Measurements from ENCODE around the gene ABLIM3.

The ABLIM3 gene

GRCh38 chr5:149133795-149134777 lies 7.2 kb upstream of the ABLIM3 start:
- DNase-seq (ENCODE audit: low read depth in 2 of 2), result no peak

- DNase-seq (ENCODE audit: low read depth in 2 of 2), result no peak
Observed at GRCh38 chr5:149134778-149135500, 6.4 kb upstream of the ABLIM3 start.

- DNase-seq (ENCODE audit: low read depth in 2 of 2), result no peak
Observed at GRCh38 chr5:149135536-149136201, 5.6 kb upstream of the ABLIM3 start.

GRCh38 chr5:149138182-149138923 lies 2.9 kb upstream of the ABLIM3 start:
- DNase-seq (ENCODE audit: low read depth in 2 of 2), result no peak

- no peak for DNase-seq (ENCODE audit: low read depth in 2 of 2)
Observed at GRCh38 chr5:149140197-149141002, 893 bp upstream of the ABLIM3 start.

- DNase-seq (ENCODE audit: low read depth in 2 of 2), result no peak
Observed at GRCh38 chr5:149141957-149142851, 911 bp downstream of the ABLIM3 start.

GRCh38 chr5:149143470-149143869 lies 2.2 kb downstream of the ABLIM3 start:
- DNase-seq (ENCODE audit: low read depth in 2 of 2), result no peak

GRCh38 chr5:149144637-149145036 lies 3.3 kb downstream of the ABLIM3 start:
- no peak for DNase-seq (ENCODE audit: low read depth in 2 of 2)

- no peak for DNase-seq (ENCODE audit: low read depth in 2 of 2)
Observed at GRCh38 chr5:149145138-149145537, 3.8 kb downstream of the ABLIM3 start.

- DNase-seq (ENCODE audit: low read depth in 2 of 2), result no peak
Observed at GRCh38 chr5:149147676-149148075, 6.4 kb downstream of the ABLIM3 start.

GRCh38 chr5:149149942-149150341 lies 8.6 kb downstream of the ABLIM3 start:
- no peak for DNase-seq (ENCODE audit: low read depth in 2 of 2)

- no peak for DNase-seq (ENCODE audit: low read depth in 2 of 2)
Observed at GRCh38 chr5:149150457-149150856, 9.2 kb downstream of the ABLIM3 start.

GRCh38 chr5:149151717-149152116 lies 10.4 kb downstream of the ABLIM3 start:
- DNase-seq (ENCODE audit: low read depth in 2 of 2), result no peak

- DNase-seq (ENCODE audit: low read depth in 2 of 2), result no peak
Observed at GRCh38 chr5:149152317-149152746, 11.0 kb downstream of the ABLIM3 start.

- DNase-seq (ENCODE audit: low read depth in 2 of 2), result no peak
Observed at GRCh38 chr5:149153193-149153750, 12.0 kb downstream of the ABLIM3 start.

GRCh38 chr5:149153751-149154610 lies 12.7 kb downstream of the ABLIM3 start:
- DNase-seq (ENCODE audit: low read depth in 2 of 2), result no peak

- DNase-seq (ENCODE audit: low read depth in 2 of 2), result no peak
Observed at GRCh38 chr5:149154650-149155049, 13.4 kb downstream of the ABLIM3 start.

GRCh38 chr5:149156435-149157083 lies 15.3 kb downstream of the ABLIM3 start:
- no peak for DNase-seq (ENCODE audit: low read depth in 2 of 2)

Measured in stimulated activated CD8-positive, alpha-beta memory T cell treated with anti-CD3 and anti-CD28 coated beads, Interleukin-7, amount 100 ng/mL, for 4 hours (primary cell).